CD4-positive, alpha-beta T cell treated with Interleukin-6 for 4 hours (primary cell): ENCODE results near the gene HNF4A.
"Not testable (repeated sequence)": the region's sequence is repeated elsewhere in the genome, so short reads cannot be mapped to it uniquely, and the experiment has no call there.

Source experiments
- DNase-seq: peaks from one replicate; pipeline ENCODE4 v3.0.0-alpha.2; 2020; ENCODE audit warnings: mixed read lengths

The HNF4A gene

DNA sequence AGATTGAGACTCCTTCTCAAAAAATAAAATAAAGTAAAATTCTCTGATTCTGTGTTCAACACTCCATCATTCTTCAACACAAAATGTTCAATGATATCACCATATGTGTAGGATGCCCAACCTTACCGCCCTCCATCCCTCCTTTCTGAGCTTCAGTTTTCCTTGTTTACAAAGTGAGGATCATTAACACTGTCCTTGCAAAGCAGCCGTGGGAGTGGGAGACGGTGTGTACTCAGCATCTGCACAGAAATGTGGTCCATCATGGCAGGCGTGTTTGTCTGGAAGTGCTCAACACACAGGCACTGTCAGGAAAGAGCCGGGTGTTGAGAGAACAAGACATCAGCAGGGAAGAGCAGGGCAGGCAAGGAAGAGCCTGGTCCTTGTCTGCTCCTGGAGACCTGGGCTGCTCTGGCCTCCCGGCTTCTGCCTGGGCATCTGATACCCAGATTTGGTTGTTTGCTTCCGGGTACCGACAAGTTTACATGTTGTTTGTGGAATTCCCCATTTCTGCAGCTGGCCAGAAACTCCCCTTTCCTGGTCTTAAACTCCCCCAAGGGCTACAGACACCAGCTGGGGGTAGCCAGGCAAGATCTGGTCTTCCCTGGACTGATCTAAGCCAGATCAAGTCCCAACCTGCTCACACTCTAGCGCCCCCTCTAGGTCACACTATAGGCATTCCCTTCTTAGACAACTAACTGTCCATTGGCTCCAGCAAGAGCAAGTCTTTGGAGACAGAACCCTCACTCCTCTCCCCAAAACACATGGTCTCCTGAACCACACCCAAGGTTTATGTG is 93.5 kb downstream of the HNF4A start:
- no peak for DNase-seq

DNA sequence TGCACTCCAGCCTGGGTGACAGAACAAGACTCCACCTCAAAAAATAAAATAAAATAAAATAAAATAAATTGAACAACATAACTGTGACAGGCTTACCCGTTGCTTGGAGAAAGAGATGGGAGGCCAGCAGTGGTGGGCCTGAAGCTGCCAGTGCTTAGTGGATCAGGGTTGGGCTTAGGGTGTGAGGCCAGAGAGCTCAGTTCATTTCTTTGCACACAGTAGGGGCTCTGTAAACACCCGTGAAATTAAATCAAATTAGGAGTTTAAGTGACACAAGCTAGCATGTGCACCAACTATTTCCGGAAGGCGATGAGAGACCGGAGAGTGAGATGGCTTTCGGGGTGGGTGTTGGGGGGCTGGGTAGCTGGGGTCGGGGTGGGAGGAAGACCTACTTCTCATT is 94.4 kb downstream of the HNF4A start:
- DNase-seq = no peak

DNA sequence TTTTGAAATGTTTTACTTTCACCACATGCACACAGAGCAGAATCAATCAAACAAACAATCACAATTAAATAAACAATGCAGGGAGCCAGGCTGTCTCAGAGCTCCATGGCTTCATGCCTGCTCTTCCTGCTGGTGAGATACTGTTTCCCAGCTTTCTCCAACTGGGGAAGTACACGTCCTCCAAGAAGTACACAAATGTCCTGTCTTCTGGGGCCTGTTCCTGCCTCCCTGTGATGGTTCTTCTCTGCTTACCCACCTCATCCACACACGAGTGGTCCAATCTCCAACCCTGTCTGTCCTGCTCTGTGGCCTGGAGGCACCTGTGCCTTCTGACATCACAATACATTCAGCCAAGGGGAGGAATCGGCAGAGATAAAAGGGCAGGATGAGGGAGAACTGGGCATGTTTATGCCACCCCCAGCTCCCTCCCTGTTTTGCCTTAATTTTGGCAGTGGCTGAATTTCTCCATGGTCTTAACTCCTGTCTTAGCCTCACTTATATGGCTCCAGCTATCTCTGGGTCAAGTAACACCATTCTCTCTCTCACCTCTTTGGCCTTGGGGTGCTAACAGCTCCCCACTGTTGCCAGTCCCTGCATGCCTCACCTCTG is 94.9 kb downstream of the HNF4A start:
- no peak for DNase-seq

DNA sequence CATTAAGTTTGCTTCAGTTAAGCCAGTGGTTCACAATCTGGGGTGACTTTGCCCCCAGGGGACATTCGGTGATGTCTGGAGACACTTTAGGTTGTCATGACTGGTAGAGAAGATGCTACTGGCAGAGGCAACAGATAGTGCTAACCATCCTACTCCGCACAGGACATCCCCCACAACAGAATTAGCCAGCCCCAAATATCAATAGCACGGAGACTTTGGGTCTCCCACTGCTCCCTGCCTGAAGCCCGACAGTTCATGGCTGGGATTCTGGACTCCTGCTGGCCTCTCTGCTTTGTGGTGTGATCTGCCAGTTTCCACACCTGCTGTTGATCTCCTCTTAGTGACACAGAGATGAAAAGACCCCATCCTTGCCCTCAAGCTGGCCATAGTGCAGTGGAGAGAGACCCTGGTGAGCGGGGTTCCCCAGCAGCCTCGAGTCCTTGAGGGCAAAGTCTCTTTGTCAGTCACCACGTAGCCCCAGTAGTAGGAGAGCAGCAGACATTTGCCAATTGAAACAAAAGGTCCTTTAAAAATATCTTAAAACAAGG is 95.5 kb downstream of the HNF4A start:
- no peak for DNase-seq

DNA sequence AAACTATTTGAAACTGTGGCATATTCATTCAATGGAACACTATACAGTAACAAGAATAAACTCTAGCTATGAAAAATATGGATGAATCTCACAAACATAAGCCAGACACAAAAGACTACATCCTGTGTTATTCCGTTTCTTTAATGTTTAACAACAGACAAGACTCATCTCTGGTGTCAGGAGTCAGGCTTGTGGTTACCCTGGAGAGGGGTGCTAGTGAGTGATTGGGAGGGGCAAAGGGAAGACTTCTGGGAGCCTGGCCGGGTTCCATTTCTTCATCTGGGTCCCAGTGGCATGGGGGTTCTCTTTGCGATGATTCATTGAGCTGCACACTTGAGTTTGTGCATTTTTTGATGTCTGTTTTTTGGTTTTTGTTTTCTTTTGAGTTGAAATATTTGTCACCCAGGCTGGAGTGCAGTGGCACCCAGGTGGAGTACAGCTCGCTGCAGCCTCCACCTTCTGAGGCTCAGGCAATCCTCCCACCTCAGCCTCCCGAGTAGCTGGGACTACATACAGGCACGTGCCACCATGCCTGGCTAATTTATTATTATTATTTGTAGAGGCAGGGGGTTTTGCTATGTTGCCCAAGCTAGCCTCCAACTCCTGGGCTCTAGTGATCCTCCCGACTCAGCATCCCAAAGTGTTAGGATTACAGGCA is 98.9 kb downstream of the HNF4A start:
- no peak for DNase-seq

DNA sequence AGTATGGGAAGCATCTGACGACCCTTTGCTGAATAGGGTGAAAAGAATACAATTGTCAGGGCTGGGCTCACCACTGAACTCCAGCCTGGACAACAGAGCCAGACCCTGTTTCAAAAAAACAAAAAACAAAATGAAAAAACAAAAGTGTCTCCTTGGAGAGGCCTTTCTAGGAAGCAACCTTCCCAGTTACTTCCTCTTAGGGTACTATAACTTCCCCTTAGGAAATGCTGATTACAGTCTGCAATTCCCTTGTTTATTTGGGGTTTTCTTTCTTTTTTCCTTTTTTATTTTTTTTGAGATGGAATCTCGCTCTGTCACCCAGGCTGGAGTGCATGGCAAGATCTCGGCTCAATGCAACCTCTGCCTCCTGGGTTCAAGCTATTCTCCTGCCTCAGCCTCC is 99.6 kb downstream of the HNF4A start:
- no peak for DNase-seq

DNA sequence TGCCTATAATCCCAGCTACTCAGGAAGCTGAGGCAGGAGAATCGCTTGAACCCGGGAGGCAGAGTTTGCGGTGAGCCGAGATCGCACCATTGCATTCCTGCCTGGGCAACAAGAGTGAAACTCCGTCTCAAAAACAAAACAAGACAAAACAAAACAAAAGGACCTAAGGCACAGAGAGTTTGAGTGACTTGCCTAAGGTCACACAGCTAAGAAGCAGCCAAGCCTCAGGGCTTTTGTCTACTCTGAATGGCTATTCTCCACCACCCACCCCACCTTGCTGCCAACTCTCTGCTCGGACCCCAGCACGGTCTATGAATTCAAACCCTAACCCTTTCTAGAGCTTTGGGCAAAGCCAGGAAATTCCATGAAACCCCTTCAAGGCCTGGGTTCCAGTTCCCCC is 101.1 kb downstream of the HNF4A start:
- no peak for DNase-seq

DNA sequence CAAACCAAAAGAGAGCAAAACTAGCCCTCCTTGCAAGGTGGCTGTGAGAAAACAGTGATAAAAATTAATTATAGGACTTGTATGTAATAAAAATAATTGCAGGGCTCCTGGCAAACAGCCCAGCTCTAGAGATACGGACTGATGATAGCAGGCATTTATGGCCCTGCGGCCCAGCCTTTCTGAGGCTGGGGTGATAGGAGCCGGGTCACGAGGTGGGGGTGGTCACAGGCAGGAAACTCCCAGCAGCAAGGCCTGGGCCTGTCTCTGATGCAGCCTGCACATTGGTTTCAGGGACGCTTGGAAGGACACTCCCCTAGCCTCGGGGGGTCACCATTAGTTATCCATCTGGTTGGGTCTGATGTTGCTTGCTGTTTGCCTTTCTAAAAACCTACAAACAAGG is 101.5 kb downstream of the HNF4A start:
- DNase-seq = no peak

DNA sequence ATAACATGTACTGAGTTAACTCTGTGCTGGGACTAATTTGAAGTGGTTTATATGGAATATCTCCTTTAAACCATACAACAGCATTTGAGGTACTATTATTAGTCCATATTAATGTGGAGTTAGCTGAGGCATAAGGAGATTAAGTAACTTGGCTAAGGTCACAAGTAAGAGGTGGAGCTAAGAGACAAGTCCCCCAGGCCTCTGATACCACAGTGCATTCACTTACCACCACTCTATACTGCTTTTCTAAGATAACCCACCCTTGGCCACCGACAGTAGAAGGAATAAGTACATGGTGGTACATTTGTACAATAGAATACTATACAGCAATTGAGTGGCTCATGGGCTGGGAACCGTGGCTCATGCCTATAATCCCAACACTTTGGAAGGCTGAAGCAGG is 103.8 kb downstream of the HNF4A start:
- no peak for DNase-seq

DNA sequence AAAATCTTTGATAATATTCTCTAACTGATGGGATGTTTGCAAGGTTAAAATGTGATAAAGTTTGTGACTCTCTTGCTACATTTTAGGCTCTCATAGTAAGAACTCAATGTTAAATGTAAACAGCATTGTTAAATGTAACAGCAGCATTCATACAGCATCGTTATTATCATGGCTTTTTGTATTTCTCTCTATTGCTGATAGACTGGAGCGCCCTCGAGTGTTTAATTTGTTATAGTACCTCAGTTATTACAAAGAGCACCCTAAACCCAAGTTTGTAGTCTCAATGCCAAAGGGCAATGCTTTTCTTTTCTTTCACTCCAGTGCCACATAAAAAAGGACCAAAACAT is 105.3 kb downstream of the HNF4A start:
- peak; percentile 8 for DNase-seq

DNA sequence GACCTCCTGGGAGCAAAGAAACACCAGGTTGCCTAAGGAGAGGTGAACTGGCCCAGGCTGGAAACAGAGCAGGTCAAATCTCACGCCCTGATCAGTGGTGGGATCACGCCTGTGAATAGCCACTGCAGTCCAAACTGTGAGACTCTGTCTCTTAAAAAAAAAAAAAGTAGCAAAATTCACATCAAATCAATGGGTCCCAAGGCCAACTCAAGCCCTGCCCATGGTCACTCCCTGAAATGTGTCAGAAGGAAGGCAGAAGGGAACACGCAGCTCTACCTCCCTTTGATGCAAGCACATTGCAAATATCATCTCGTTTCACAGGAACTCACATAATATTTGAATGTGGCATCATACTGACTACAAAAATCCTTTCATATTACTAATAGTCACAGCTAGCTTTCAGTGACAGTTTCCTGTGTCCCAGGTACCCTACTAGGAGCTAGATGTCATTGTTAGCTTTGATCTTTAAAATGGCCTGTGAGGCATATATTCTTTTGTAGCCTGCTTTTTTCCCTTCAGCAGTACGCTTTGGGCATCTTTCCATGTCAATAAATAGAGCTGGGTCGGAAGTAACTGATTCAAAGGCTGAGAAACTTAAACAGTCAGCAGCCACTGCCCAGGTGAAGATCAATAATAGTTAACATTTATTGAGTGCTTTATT is 105.8 kb downstream of the HNF4A start:
- DNase-seq = no peak

DNA sequence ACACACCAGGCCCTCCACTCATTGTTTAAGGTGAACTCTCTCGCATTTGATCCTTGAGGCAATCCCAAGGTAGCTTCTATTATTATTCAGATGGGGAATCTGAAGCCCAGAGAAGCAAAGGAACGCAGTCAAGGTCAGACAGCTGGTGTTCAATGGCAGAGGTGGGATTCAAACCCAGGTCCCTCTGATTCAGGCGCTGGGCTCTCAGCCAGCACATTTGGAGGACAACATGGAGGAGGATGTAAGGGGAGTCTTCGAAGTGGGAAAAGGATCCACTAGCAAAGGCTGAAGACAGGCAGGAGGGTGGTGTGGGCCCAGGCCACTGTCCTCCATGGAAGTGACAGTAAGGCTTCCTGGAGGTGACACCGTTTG is 106.3 kb downstream of the HNF4A start:
- no peak for DNase-seq

DNA sequence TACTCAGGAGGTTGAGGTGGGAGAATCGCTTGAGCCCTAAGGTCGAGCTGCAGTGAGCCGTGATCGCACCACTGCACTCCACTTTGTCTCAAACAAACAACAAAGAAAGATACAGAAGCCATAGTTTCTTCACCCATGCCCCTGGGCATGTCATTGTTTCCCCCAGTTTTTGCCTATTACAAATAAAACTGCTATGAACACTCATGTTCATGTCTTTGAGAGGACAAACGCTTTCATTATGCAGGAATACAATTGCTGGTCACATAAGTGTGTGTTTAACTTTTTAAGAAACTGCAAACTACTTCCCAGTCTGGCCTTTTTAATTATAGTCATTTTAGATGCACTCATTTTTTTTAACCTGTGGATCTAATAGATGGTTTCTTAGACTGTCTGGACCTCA is 108.0 kb downstream of the HNF4A start:
- DNase-seq = no peak

DNA sequence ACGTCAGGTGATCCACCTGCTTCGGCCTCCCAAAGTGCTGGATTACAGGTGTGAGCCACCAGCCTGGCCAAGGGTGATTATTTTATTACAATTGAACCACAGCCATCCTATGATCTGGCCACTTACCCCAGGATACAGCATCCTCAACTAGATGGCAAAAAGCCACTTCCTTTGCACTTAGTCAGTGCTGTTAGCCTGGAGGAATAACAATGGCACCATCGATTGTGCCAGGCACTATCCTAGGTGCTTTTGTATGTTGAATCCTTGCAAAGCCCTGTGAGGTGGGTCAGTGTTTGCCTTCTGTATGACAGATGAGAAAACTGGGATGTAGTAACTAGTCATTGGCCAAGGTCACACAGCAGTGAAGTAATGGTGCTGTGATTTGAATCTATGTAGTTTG is 109.0 kb downstream of the HNF4A start:
- DNase-seq = no peak

DNA sequence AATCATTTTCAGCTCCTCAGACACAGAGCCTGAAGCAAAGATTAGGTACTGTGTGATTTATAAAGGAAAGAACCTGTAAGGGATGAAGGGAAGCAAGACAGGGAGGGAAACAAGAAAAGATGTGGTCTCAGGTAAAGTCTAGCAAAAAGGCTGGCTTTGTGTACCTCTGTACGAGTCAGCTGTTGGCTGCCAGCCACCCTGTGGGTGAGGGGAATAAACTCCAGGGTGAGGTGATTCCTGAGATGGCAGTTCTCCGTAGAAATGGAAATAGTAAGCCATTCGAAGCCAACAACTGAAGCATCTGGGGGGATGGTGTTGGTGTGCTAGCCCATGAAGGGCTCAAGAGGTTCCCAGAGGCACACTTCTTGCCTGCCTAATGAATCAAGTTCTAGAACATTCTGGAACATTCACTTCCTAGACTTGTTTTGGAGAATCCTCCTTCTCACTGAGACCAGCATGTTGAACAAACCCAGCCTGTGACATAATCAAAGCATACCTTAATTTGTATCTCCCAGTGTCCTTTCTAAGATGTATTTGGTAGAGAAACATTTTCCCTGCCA is 109.6 kb downstream of the HNF4A start:
- no peak for DNase-seq

DNA sequence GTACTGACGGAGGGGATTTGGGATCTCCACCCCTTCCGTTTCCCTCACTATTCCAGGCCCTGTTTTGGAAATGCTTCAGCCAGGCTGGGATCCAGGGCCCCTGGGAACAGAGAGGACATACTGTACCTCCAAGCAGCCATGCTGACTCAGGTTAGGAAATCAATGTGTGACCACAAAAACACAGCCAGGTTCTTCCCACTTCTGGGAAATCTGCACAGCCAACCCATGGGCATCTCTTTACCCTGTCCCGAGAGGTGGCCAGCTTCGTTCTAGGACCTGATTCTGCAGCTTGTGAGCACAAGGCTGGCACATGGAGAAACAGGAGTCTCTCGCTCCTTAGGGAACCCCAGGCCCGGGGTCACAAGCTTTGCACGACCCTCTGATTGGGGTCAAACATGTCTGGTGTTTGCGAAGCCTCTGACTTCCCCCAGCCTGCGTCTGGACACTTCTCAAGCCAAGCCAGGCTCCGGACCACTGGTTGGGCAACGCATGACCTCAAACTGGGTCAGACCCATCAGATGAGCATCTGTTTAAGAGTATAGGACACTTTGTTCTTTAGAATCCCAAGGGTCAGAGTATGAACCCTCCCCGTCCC is 111.9 kb downstream of the HNF4A start:
- DNase-seq = no peak

DNA sequence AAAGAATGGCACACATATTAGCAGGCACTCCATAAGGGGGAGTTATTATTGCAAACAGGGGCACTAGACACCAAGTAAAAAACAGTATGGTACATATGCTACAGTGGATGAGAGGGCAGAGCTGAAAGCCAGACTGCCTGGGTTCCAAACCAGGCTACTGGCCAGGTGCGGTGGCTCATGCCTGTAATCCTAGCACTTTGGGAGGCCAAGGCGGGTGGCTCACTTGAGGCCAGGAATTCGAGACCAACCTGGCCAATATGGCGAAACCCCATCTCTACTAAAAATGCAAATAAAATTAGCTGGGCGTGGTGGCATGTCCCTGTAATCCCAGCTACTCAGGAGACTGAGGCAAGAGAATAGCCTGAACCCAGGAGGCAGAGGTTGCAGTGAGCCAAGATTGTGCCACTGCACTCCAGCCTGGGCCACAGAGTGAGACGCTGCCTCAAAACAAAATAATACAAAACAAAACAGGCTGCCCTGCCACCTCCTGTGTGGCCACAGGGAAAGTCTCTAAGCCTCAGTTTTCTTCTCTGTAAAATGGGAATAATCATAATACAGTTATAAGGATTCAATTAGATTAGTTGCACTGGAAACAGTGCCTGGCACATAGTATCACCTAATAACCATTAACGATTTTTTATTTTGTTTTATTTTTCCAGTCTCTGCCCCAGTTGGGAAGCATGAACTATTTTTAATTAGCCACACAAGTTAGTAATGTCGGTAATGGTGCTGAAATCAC is 112.7 kb downstream of the HNF4A start:
- DNase-seq = no peak

DNA sequence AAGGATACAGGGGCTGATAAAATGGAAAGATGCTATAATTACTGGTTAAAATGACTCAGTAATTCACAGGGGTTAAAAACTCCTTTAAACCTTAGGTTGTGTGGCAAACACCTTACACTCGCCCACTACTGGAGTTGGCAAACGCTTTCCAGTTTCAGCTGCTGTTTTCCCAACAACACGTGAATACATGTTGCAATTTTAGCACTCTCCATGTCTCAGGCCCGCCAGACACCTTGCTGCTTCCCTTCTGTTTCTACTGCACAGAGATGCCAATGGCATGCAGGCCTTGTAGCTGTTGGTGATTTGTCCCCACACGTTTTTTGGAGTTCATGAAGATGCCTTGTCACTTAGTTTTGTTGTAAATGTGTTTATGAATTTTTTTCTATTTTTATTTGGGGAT is 114.8 kb downstream of the HNF4A start:
- no peak for DNase-seq

DNA sequence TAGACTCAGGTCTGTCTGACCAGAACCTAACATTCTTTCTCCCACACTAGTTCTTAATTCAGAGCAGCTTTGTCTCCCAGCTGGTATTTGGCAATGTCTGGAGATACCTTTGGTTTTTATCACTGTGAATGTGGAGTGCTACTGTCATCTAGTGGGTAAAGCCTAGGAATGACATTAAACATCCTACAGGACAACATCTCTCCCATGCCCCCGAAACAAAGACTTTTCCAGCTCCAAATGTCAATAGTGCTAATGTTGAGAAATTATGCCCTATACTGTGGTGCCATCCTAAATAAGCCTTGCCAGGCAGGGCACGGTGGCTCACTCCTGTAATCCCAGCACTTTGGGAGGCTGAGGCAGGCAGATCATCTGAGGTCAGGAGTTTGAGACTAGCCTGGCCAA is 116.0 kb downstream of the HNF4A start:
- DNase-seq = no peak

DNA sequence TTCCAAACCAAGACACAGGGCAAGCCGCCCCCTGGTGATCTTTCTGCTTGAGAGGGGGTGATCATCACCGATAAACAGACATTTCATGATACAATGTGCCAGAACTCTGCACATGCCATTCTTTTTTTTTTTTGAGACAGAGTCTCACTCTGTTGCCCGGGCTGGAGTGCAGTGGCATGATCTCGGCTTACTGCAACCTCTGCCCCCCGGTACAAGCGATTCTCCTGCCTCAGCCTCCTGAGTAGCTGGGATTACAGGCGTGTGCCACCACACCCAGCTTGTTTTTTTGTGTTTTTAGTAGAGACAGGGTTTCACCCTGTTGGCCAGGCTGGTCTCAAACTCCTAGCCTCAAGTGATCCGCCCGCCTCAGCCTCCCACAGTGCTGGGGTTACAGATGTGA is 116.8 kb downstream of the HNF4A start:
- not testable (repeated sequence) for DNase-seq

DNA sequence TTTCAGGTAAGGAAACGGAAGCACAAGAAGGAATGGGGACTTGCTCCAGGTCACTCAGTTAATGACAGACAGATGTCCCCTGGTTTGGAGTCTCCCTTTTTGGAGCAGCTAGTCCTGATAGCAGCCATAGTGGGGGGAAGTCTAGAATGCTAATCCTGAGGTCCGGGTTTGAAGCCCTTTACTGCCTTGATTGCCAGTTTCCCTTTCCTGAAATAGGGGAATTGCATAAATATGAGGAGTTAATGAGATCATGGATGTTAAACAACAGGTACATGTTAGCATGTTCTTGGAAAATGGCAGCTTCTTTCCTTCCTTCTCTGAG is 119.8 kb downstream of the HNF4A start:
- no peak for DNase-seq
